Fibroblast of skin of scalp (primary cell): Measurements from ENCODE around the gene ANTXR1.
A peak's percentile ranks its signal among the peaks of the same experiment; 100 is the strongest.

Source experiments
- DNase-seq: peaks from one replicate; pipeline ENCODE4 v3.0.0-alpha.2; 2013

The ANTXR1 gene

DNA sequence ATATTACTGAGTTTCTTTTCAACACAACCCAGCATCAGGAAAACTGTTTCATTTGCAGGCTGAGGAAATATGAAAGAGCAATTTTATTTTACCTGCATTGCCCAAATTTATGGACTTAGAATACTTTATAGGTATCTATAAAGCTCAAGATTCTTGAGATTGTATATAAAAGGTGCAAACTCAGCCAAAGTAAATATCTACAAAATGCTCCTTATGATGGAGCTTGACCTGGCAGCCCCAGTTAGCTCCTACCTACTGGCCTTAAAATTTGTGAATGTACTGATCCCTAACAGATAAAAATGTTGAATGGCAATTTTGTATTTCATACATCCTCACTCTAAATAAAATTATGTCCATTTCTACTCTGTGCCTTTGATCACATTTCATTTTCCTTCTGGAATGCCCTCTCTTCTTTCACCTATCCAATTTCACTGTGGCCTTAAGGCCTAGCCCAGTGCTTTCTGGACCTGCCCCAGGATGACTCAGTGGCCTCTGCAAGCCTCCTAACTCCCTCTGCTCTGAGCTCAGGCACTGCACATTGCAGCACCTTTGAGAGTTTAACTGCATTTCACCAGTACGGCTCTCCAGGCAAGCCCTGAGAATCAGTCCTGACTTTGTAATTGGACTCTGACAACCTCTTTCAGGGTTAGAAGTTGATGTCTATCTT is 125.9 kb downstream of the ANTXR1 start:
- peak; percentile 63 for DNase-seq

DNA sequence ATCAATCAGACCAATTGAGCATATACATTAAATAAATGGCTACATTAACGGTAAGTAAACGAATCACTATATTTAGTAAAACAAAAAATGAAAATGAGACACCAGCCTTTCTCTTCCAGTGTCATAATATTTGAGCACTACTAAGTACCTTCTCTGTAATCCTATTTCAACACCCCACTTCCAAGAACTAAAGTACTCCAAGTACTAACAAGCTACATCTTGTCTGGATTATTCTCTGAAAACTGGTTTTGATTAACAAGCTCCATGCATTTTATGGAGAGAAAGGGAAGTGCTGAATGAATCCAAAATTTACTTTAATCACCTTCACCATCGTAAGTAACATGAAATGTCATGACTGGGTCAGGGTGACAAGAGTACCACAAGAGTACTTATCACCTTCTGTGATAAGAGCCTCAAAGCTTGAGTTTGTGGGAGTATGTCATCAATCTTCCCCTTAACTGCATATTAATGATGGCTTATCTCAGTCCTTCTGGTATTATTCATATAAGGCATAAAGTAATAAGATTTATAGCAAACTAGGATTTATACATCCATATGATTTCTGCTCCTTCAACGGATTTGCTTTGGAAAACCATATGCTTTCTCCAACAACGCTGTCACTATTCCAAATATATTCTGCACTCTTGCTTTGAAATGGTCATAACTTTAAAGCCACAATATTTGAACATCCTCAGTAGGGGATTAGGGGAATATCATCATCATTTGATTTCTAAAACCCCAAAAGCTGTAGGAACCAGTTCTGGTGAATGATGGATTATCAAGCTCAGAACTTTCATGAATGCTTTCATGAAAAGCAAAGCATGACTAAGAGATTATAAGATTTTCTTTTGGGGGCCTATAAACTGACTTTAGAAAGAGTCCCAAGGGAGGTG is 127.0 kb downstream of the ANTXR1 start:
- peak; percentile 40 for DNase-seq

DNA sequence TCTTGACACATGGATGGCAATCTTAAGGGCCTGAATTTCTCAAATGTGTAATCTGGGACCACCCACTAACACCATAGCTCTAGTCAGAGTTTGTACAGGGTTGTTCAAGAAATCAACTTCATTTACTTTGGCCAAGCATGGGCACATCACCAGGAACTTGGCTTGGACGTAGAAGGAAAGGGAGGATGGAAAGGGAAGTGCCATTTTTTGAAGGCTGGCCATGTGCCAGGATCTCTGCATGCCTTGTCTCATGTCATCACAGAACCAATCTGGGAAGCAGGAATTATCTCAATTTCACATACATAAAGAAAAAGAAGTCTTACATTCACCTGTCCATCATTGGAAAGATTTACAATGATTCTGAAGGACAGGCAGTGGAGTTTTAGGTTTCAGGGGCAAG is 128.1 kb downstream of the ANTXR1 start:
- no peak for DNase-seq

DNA sequence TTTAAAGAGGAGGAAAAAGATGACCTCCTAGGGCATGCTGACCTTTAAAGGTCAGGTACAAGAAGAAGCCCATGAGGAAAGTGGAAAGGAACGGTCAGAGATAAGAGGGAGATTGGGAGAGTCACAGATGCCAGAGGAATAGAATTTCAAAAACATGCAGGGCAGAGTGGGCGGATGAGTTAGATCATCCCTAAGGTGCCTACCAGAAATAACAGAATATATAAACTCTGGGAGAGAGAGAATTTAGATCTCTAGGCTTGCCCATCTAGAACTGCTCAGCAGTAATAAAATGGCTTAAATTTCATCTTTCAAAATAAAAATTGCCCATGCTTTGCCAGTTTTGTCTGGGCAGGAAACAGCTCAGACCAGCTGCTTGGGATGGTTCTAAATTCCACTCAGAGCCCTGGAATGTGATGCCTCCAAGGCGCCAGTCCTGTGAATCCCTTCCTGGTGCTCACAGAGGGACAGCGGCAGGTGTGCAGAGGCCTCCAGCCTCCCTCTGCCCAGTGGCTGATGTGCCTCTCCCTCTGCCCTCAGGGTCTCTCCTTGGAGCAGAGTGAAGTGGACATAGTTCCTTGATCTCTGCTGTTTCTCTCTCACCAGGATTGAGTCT is 130.9 kb downstream of the ANTXR1 start:
- DNase-seq = peak; percentile 53

DNA sequence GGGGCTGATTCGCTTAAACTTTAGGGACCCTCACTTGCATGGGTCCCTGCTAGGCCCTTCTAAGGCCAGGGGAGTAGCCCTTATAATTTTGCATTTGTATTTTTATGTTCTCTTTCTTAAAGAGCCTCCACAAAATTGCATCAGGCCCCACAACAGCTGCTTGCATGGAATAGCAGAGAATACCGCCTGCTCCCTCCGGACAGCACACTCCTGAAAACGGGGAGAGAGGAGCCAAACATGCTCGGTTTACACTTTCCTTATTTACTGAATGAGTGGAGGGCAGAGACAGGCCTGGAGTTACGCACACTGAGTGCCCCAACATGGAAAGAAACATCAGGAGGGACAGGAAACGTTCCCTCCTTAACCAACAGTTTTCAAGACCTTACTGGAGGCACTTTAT is 132.2 kb downstream of the ANTXR1 start:
- DNase-seq = no peak

DNA sequence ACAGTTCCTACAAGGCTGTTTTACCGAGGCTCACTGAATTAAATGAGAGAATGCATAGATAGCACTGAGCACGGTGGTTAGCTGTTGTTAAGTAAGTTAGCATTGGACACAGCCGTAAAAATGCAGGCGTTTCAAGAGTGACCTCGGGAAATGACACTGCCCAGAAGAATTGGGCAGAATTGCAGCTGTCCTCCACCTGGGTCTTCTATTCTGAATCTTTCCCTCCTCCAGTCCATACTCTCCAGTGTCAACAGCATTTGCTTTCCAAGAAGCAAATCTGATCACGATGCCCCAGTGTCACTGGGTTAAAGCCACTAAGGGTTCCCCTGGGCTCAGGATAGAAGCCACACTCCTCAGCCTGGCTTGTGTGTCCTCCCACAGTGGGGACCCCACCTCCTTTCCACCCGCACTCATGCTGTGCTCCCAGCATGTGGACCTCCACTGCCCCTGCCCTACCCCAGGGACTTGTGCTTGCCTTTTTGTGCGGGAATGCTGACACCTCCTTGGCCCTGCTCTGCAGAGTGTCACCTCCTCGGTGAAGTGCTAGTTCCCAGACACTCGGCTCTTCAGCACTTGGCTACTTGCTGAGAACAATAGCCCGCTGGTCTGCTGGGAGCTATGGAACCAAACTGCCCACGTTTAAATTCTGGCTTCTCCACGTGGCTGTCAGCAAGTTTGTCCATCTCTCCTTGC is 135.0 kb downstream of the ANTXR1 start:
- DNase-seq = no peak

DNA sequence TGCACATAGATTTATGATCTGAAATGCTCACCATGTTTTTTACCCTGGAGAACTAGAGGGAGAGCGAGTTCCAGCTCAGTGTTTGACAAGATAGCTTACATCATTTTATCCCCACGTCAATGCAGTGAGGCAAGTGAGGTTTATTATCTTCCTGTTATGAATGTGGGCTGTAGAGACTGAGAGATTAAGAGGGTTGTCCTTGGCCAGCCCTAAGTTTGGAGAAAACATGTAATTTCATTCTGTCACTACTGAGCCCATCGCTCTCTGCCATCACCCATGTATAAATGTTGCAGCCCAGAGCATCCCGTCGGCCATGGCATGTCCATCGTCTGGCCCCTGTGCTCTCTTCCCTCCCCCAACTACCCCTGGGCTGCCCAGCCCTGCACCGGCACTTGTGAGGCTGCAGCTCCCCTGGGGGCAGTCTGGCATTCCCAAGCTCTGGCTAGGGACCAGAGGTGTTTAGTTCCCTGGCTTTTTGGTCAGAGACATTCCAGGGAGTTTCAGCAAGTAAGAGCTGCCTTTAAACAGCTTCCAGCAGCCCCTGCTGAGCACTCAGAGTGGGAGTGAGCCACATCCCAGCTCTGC is 136.7 kb downstream of the ANTXR1 start:
- peak; percentile 66 for DNase-seq

DNA sequence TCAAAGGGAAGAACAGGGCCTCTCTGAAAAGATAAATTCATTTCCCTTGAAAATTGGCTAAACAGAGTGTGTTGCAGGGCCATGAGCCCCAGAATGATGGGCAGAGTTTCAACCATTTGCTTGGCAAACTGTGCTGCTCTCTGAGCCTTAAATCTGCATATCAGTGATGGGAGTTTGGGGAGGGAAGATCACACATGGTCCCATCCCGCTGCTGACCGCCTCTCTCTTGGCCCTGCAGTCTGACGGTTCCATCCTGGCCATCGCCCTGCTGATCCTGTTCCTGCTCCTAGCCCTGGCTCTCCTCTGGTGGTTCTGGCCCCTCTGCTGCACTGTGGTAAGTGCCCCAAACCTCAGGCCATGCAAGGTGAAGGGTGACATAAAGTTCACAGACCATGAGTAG is 139.0 kb downstream of the ANTXR1 start:
- no peak for DNase-seq

DNA sequence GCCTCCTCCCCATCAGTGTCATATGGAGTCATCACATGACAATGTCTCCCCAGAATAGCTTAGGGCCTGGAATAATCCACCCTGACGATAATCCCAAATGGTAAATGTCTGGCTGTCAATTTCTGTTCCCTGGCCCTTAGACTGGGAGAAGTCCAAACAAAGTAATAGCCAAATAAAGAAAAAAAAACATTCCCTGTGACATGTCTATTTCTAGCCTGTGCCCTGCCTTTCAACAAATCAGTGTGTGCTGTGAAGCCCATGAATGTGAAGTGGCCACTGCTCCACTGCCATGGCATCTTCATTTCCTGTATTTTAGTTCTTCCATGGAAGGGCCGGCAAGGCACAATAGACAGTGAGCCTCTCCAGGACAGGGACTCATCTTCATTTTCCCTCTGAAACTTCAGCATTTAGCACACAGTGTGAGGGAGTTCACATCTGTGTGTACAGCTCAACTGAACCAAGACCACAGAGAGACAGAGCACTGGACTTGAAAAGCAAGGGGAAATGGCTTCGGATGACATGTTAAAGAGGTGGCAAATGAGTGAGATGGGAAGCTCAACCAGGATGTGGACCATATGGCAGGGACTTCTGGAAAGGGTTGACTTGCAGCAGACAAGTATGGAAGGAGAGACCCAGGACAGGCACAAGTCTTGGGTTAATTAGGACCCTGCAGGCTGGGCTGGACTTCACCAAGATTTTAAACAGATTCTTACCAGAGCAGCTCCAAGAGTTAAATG is 140.0 kb downstream of the ANTXR1 start:
- DNase-seq = no peak

DNA sequence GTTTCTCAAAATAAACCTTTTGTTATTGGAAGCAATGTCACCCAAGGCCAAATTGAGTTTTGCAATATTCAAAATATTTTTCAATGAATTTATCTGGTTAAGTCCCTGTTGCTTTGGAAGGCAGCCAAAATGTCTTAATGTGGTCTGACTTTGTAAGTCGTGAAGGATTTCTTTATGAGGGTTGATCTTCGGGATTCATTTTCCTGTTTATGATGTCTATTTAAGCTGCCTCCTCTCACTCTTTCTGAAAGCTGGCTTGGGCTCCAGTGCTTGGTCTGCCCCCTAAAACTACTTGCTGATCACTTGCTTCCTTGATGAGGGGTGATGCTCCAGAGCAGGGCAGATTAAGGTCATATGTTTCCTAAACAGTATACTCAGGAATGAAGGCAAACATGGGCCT is 141.1 kb downstream of the ANTXR1 start:
- DNase-seq = peak; percentile 89

DNA sequence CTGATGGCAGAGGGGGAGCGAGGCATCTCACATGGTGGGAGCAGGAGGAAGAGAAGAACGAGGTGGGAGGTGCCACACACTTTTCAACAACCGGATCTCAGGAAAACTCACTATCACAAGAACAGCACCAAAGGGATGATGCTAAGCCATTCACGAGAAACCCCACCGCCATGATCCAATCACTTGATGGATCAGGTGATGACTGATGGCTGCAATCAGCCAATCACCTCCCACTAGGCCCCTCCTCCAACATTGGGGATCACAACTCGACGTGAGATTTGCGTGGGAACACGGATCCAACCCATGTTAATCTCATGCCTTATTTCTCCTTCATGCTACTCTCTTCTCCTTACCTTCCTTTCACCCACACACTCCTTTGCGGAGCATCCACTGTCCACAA is 143.6 kb downstream of the ANTXR1 start:
- DNase-seq = no peak

DNA sequence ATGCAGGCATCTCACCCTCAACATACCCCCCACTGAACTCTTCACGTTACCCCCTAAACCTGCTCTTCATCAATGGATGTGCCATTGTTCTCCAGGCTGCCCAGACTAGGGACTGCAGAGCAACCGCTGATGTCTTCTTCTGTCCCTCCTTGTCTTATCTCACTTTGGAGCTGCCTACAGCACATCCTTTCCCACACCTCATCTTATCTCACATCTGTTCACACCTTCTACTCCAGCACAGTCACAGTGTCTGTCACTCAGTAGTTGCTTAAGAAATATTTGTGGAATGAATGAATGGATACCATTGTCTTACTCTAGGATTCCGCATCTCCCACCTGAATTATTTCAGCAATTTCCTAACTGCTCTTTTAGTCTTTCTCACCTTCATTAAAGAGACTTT is 144.5 kb downstream of the ANTXR1 start:
- DNase-seq = no peak

DNA sequence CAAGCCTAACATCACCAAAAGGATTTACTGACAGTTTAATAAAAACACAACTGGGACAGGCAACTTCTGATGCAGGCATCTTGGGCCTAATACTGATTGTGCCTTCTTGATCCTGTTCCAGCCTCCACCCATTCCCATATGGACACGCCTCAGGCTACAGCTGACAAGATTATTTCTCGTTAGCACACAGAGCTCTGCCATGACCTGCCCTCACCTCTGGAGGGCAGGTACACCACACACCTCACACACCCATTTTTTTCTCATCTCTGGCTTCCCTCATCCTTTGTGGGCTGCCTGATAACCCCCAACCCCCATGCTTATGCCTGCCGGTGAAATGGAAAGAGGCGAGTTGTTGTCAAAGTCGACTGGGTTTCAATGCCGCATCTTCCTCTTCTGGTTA is 147.0 kb downstream of the ANTXR1 start:
- DNase-seq = no peak

DNA sequence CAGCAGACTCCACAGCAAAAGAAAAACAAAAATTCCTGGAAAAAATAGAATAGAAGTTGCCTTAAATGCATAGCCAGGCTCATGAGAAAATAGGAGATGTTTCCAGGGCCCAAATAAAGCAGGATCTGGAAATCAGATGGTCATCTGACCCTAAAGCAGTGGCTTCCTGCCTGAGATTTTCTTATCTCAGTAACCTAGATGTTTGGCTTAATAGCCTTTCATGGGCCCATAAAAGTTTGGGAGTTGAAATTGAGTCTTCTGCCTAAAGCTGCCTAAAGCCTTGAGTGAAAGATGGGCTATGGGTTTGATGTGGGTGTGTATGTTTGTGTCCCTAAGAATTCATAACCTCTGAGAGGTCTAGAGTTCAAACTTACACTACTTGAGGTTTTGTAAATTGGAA is 149.1 kb downstream of the ANTXR1 start:
- DNase-seq = no peak

DNA sequence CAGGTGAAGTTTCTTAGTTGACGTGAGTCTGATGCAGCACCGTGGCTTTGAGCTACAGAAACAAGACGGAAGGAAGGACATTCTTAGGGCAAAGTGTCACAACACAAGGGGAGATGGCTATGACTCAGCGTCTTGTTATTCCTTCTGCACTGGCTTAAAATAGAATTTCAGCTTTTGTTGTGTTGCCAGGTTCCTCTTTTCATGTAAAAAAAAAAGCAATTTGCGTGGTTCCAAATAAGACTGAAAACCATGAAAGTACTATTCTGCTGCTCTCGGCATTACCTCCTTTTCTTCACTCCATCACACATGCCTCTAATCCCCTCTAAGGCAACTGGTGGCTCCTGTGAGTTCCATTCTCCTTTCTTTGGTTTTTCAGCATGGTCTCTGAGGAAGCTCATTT is 150.1 kb downstream of the ANTXR1 start:
- DNase-seq = peak; percentile 89

DNA sequence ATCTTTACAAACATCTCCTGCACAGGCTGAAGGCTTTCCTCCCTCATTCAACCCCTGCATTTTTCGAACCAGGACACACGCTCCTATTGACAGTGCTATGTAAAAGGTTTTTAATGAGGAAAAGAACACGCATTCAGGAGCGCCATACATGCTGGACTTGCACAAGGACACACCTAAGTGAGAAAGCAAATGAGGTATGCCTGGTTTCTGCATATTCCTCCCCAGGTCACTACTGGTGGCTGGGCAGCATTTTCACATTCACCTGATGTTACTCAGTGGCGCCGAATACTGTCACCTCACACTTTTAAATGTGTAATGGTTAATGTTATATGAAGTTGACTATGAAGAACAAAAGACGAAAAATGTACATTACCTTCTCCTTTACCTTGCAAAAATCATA is 150.6 kb downstream of the ANTXR1 start:
- no peak for DNase-seq

DNA sequence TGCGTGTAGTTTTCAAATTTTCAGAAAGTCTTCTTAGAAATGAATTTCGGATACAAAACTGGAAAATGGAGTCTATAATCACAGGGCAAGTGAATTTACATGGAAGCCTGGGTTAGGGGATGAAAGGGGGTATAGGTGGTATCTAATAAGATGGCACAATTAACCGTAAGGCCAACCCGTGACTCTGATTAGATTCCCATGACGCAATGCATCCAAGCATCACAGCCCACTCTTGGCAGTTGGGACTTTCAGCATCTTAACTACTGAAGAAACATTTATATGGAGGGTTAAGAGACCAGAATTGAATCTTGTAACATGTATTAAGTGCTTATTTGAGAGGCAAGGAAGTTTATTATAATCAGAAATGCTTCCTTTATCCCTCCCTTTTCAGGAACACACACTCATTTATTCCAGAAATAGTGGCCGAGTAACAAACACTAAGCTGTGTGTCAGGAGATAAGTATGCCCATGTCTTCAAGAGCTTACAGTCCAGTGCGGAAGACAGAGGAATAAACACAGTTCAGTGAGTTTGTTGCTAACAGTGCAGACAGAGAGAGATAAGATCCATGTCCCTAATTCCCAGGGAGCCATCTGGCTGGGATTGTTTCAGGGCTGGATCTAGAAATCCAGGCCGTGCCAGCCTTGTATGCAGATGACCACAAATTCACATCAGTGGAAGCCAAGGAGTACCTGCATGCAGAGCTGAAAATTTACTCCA is 151.2 kb downstream of the ANTXR1 start:
- peak; percentile 58 for DNase-seq

DNA sequence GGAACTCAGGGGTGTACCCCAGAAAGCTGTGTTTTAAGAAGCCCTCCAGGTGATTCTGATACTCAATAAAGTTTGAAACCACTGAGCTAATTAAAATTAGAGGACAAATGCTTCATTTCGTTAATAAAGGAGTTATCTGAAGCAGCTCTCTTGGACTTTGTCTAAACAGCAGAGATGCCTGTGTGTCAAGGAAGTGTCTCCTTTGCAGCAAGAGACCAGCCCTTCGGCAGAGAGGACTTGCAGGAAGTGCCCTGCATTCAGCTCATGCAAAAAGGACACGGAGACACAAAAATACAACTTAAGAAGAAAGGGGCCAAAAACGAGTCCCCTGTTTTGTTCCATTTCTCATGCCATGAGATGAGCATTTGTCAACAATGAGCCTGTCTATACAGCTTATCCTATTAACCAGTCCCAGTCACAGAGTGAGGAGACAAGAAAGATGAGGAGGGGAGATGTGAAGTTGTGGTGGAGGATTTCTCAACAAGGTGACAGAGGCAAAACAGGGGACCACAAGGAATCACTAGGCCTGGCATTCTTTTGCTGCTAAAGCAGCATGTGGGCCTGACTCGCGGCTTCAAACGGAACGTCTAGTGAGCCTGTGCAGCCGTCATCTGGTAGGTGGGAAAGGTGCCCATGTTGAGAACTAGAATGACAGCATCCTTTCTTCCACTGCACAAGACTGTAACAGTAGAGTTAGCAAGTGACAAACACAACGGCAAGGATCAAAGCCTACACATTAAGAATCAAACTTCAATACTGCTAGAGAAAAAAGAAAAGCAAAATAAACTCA is 152.3 kb downstream of the ANTXR1 start:
- DNase-seq = no peak

DNA sequence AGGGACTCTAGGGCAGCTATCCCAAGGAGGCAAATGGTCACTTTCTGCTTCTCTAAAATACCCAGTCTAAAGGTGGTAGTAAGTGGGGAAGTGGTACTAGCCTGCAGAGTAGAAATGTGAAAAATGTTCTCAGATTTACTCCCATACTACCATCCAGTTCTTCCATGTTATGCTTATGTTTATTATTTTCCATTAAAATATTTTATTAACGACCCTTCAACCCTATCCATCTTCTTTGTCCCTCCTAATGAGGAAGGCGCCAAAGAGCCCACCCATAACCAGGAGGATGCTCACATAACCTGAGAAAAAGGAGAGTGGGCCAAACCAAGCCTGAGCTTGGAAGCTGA is 153.5 kb downstream of the ANTXR1 start:
- no peak for DNase-seq

DNA sequence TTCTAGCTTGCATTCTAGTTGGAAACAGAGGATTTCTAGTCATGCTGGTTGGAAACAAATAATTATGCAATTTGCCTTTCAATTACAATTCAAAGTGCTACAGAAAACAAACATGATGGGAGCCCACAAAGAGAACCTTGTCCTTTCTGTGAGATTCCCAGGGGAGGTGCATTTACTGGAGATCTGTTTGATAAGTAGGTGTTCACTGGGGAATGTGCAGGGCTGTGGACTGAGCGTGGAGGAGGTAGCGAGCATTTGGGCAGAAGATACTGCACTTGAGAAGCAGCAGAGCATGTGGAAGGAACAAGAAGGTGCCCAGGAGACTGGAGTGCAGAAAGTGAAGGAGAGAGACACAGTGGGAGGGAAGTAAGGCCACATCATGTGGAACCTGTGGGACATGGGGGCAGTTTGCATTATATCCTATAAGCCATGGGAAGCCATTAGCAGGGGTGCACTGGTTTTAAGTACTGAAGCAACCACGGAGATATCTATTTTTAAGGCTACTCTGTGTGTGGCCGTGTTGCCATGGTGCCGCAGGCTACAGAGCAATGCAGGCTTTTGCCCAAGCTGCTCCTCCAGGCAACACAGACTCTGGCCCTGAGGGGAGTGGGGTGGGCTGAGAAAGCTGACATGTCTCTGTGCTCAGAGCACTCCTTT is 154.0 kb downstream of the ANTXR1 start:
- no peak for DNase-seq
